Right atrium auricular region (tissue), 2 donors: ENCODE results near the gene PDLIM7. TPM values are rescaled to one million over a fixed set of nuclear protein-coding genes. Genes with fewer than 3 reads are reported as not detected.

ENCODE experiments used
- DNase-seq: peaks from one replicate; pipeline ENCODE4 v3.0.0-alpha.2; 2019; ENCODE audit warnings: low spot score
- H3K27ac ChIP-seq, 2 donors: fragments of 200-600 bp; sonication (generic); 1 replicate in 1 of 2; 2 replicates in 1 of 2; pipeline ENCODE4 v1.5.1; 2016 to 2019
- H3K27me3 ChIP-seq, 2 donors: fragments of 200-600 bp; sonication (generic); one replicate each; pipeline versions ENCODE4 v1.5.1 to v1.6.0; 2017 to 2019
- H3K36me3 ChIP-seq: fragments of 200-600 bp; sonication (generic); one replicate; pipeline ENCODE4 v1.5.1; 2016
- H3K4me1 ChIP-seq, 2 donors: fragments of 200-600 bp; sonication (generic); one replicate each; pipeline versions ENCODE4 v1.5.1 to v1.6.0; 2017 to 2019
- H3K4me3 ChIP-seq, 2 donors: fragments of 200-600 bp; sonication (generic); 1 replicate in 1 of 2; 2 replicates in 1 of 2; pipeline ENCODE4 v1.5.1; 2017 to 2019; ENCODE audit warnings: mild to moderate bottlenecking in 1 of 2, moderate library complexity in 1 of 2
- H3K9me3 ChIP-seq, 2 donors: fragments of 200-600 bp; sonication (generic); one replicate each; pipeline ENCODE4 v1.5.1; 2019
- CTCF ChIP-seq, 2 donors: fragments of 200-600 bp; sonication (generic); IDR thresholded peaks; one replicate each; pipeline ENCODE4 v1.5.1; 2019; ENCODE audit warnings: antibody characterized with exemption in 2 of 2
- total RNA-seq, 2 donors: library from RNA; depleted of rRNA; stranded (reverse); fragments of >200 nt; gene quantifications; one replicate each; pipeline ENCODE4 v1.1.0, GENCODE V29; 2016

PDLIM7 gene
- total RNA-seq, 2 donors from 2014 or later: 45.8 to 56.0 TPM

GRCh38 chr5:177520916-177521513, 23.6 kb upstream of the PDLIM7 start:
- H3K36me3 ChIP-seq: peaks cover 63% of the 10 kb centered on the region
- TF ChIP-seq CTCF (IDR thresholded peaks at IDR 0.05): no peak
- DNase-seq: no peak
- no peaks in the 10 kb centered on the region for H3K27me3 ChIP-seq
- peaks cover 0 to 13% of the 10 kb centered on the region in 2 donors for H3K4me1 ChIP-seq
- no peak overlapping the region for H3K4me3 ChIP-seq
- H3K9me3 ChIP-seq: no peaks in the 10 kb centered on the region
- no peak overlapping the region for H3K27ac ChIP-seq

GRCh38 chr5:177520271-177520670, 22.9 kb upstream of the PDLIM7 start:
- Histone ChIP-seq H3K4me3 (no peak overlapping the region), H3K36me3 (peaks cover 61% of the 10 kb centered on the region), H3K27ac (no peak overlapping the region), H3K27me3 (no peaks in the 10 kb centered on the region), H3K4me1 (peaks cover 0 to 20% of the 10 kb centered on the region in 2 donors), H3K9me3 (no peaks in the 10 kb centered on the region)
- no peak for DNase-seq
- TF ChIP-seq CTCF (IDR thresholded peaks at IDR 0.05): no peak

DNA sequence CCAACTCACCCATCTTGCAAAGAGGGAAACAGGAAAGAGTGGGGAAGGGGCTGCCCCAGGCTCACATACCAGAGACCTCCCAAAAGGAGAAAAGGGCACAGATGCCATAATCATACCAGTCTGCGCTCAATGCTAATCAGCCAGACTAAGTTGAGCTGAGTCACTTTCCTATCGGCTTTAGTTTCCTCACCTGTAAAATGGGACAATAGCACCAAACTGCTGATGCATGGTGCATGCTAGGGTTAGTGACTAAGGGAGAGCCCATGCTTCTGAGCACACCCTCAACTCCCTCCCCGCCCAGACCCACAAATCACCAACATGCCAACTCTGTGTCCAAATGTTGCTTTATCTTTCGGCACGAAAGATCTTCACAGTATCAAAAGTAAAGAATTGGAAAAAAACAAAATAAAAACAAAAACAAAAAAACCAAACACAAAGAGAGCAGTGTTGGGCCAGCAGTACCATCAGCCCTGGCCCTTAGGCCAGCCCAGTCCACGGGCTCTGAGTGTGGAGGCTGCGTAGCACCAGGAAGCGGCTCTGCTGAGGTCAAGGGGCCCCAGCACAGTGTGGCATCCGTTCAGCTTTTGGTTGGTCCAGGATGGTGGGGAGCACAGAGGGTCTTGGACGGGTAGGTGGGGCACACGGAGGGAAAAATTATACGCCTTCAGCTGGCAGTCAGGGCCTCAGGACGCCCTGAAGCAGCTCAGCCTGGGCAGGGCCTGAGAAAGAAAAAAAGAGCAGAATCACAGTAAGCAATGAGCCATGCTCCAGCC, 22.2 kb upstream of the PDLIM7 start:
- H3K27me3 ChIP-seq: no peaks in the 10 kb centered on the region
- peaks cover 0 to 22% of the 10 kb centered on the region in 2 donors for H3K4me1 ChIP-seq
- no peak overlapping the region for H3K27ac ChIP-seq
- no peak for DNase-seq
- TF ChIP-seq CTCF (IDR thresholded peaks at IDR 0.05): no peak
- H3K4me3 ChIP-seq: no peak overlapping the region
- no peaks in the 10 kb centered on the region for H3K9me3 ChIP-seq
- peaks cover 61% of the 10 kb centered on the region for H3K36me3 ChIP-seq

DNA sequence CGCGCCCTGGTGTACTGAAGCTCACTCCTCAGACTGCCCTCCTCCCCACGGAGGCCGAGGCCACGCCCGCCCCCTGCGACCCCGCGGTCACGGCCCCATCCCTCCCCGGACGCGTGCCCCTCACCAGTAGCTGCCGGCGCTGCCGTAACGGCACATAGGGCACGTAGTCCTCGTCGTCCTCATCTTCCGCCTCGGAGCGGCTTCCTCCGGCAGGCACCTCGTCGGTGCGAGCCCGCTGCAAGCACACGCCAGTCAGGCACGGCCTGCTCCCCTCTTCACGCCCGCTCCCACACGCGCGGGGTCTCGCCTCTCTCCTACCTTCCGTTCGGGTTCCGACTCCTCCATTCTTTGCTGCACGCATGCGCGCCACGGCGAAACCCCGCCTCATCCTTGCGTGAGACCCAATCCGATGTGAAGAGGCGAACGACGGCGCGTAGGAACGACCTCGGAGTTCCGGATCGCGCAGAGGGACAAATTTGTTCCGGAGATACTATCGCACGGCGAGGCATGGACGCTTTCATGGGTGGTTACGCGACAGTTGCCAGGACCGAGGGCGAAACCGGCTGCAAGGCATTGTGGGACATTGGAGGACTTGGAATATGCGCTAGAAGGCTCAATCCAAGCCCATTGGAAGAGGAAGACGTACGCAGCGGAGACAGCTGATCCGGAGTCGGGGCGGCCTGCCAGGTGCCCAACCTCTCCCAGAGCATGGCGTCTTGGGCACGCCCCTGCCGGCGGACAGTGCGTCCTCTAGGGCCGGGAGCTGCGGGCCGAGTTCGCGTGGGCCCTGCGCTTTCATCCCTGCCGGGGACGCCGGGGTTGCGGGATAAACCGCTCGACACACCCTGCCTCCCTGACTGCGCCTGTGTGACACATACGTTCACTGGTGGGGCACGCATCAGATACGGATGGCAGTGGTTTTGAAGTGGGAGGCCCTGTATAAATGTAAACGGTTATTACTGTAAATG, 19.5 kb upstream of the PDLIM7 start, which contains the start of gene DDX41:
Gene DDX41 (minus strand): TSS at position 361 of the 968 bp plus-strand sequence. CDS start 16 bp downstream, at position 345.
- H3K4me1 ChIP-seq: peaks cover 0 to 22% of the 10 kb centered on the region in 2 donors
- no peaks in the 10 kb centered on the region for H3K9me3 ChIP-seq
- DNase-seq: peak; percentile 98
- no peaks in the 10 kb centered on the region for H3K27me3 ChIP-seq
- TF ChIP-seq CTCF (IDR thresholded peaks at IDR 0.05): peak in 1 of 2 donors; percentile 34
- H3K27ac ChIP-seq: peak within 1 kb of the TSS; percentile 86 to 94
- peaks cover 67% of the 10 kb centered on the region for H3K36me3 ChIP-seq
- H3K4me3 ChIP-seq: peak within 1 kb of the TSS; percentile 83 to 95

- H3K36me3 ChIP-seq: peaks cover 66% of the 10 kb centered on the region
- H3K4me3 ChIP-seq: peak overlapping the region in 1 of 2 donors; percentile 83
Measured at GRCh38 chr5:177515580-177515979, 18.2 kb upstream of the PDLIM7 start.

More at GRCh38 chr5:177515580-177515979, 18.2 kb upstream of the PDLIM7 start:
- no peak for DNase-seq
- Histone ChIP-seq H3K27ac (no peak overlapping the region), H3K27me3 (no peaks in the 10 kb centered on the region), H3K4me1 (peaks cover 0 to 22% of the 10 kb centered on the region in 2 donors), H3K9me3 (no peaks in the 10 kb centered on the region)
- TF ChIP-seq CTCF (IDR thresholded peaks at IDR 0.05): no peak
